GM18951 (cell line): ENCODE measurements around the gene S100A2.

Source experiments
- POLR2A ChIP-seq: IDR thresholded peaks from 4 replicates; pipeline ENCODE4 v1.6.1; 2011; ENCODE audit warnings: mild to moderate bottlenecking; ENCODE audit not compliant: insufficient read length, insufficient read depth; ENCODE audit errors: extremely low read depth
- in situ Hi-C: fragments of 300-500 bp; cut with MboI; formaldehyde crosslinking; loops from one replicate; pipeline ENCODE4 v1.12.0; 2022; ENCODE audit warnings: low sequenced_read_pairs, mixed read lengths, inconsistent platforms; ENCODE audit not compliant: unreplicated experiment

S100A2 gene

DNA sequence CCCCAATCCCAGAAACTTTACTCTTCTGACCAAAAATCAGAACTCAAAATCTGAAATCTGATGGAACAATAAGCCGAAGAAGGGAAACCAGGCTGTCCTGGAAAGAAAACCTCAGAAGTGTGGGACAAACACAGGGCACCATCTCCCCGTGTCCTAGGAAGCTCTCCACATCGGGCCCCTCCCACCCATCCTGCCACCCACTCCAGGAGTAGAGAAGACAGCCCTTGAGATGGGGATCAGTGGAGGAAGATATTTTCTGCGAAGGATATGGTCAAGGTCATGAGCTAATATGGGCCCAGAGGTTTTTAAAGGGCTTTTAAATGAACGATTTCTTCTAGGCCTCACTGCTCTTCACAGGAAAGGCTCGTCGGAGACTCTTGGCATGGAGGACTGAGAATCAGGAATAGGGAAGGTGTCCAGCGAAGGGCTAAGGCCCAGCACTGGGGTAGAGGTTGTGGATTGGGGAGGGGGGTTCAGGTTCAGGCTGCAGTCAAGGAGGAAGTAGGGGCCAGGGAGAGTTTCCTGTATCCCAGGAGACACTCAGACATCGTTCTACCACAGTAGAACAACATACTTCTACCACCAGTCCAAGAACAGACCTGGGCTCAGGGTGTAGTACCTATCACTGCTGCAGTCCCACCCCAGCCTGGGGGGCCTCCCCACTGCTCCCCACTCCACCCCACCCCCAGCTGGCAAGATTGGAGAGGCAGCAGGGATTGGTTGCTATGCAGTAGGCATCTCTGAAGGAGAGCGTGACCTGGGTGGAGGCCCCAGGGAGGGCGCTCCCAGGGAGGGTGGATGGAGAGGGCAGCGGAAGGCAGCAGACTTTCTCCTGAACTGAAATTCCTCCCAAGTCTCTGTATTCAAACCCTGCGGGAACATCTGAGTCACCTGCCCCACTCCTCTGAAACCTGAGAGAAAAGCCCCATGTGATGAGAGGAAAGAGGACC lies 23.7 kb downstream of the S100A2 start:
- no peak for TF ChIP-seq POLR2A
- in situ Hi-C loops, result no loop called here

- in situ Hi-C loops, result no loop called here
- TF ChIP-seq POLR2A, result no peak
Observed at GRCh38 chr1:153540394-153541361, 25.0 kb downstream of the S100A2 start, which contains the start of gene S100A5. Gene S100A5 (minus strand): TSS chr1:153540934. CDS start chr1:153540191, 743 bp downstream.

- in situ Hi-C loops, result no loop called here
- no peak for TF ChIP-seq POLR2A
Observed at GRCh38 chr1:153539395-153540093, 26.1 kb downstream of the S100A2 start.

DNA sequence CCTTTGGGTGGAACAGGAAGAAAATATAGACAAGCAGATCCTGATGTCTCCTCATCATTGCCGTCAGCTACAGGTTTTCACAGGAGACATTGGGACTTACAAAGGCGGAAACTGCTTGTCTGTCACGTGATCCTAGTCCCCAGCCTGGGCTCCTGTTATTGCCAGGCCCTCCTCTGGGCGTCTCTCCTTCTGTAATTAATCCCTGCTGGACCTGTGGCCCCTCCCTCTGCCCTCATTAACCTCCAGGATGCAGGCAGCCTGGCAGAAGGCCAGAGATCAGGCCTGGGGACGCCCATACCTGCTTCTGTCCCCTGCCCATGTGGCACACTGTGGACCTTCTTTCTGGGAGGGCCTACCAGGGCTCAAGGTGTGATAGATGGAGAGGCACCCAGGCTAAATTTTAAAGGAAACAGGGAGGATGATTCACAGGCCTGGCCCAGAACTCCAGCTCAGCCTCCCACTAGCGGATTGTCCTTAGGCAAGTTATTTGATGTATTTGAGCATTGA lies 27.3 kb downstream of the S100A2 start:
- in situ Hi-C loops, result no loop called here

DNA sequence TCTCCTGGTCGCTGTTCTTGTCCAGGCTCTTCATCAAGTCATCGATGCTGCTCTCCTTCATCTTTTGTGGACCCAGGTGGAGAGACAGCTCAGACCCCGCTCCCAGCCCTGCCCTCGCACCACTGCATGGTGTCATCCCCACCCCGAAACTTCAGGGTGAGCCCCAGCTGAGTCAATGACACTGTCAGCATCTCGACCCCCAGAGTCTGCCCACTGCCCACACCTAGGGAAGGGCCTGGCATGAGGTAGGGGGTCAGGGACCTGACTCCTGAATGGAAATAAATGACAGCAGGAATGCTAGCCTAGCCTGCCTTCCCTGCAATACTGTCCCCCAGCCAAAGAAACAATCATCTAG lies 28.3 kb downstream of the S100A2 start:
- TF ChIP-seq POLR2A, result no peak
- in situ Hi-C loops, result no loop called here

More for the DNA sequence above, 27.3 kb downstream of the S100A2 start:
- TF ChIP-seq POLR2A, result no peak

DNA sequence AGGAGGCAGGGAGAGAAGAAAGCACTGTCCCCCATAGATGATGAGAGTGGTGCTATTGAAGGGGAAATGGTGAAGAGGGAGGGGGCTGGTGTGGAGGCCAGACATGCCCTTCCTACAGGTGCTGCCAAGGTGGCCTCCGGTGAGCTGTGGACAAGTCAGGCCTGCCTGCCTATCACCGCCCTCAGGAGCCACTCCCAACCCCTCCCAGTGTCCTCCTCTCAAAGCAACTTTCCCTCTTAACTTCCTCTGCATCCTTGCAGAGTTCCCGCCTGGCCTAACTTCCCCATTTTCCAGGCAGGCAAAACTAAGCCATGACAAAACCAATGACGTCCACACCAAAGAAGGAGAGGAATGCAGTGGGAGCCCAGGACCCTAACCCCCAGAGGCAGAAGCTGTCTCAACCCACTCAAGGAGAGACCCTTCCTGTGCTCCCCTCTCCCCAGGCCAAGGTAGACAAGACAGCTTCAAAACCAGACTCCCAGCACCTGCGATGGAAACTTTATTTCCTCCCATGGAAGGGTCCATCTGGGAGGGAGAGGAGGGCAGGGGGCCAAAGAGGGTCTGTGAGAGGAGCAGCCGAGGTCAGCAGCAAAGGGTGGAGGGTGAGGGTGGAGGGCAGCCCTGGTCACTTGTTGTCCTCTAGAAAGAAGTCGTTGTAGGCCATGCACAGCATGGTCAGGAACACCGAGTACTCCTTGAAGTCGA lies 28.8 kb downstream of the S100A2 start:
- TF ChIP-seq POLR2A, result no peak
- in situ Hi-C loops, result no loop called here

DNA sequence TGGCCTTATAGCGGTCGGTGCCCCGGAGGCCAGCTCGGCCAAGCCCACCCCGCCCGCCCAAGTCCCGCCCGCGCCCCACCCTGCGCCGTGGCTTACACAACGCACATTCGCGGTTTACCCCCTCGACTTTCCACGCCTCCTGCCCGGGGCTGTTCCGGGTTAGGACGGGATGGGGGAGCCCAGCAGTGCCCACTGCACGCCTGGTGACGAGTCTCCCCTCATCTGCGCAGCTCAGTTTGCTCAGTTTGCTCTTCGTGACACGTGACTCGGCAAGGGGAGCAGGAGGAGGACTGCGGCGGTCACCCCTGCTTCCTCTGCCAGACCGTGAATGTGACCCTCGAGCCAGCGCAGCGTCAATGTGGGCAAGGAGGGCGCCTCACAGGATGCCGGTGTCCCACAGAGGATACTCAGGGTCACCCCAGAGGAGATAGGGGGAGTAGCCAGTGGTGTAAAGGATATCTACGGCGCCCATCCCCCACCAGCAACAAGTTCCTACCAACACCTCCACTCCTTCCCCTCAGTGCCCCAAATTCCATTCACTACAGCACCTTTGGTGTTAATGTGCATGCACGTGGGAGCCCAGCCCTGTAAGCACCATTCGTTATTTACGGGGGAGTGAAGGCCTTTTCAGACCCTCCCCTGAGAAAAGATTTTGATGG lies 29.5 kb downstream of the S100A2 start:
- peak; percentile 33 for TF ChIP-seq POLR2A
- in situ Hi-C loops, result no loop called here

DNA sequence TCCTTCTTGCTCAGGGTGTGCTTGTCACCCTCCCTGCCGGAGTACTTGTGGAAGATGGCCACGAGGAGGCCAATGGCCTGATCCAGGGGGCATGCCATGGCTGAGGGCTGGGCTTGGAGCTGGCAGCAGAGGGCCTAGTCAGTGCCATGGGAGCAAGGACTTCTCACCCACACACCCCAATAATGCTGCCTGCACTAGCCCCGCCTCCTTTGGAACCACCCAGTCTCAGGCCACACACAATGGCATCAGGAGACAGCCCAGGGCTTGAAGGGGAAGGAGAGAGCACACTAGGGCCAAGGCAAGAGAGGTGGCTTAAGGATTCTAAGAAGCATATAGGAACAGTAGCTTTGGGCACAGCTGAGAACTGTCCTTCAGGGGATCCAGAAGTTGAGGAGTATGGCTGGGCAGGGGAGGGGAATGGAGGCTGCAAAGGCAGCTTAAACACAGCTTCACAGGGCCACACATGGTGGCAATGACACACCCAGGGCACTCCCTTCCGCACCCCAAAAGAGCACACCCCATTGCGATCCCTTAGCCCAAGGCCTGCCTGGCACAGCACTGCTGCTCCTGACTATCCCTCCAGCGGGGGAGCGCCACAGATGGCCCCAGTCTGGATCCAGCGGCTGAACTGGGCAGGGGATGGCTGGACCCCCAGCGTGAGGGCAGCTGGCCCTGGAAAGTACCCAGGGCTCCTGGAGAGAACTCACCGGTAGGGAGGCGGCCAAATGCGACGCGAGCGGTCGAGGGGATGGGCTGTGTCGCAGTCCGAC lies 30.2 kb downstream of the S100A2 start, which contains the start of gene S100A6:
Gene S100A6 (minus strand): TSS at position 750 of the 770 bp plus-strand sequence. CDS start 652 bp downstream, at position 98.
- in situ Hi-C loops, result no loop called here
- peak; percentile 27 for TF ChIP-seq POLR2A

- in situ Hi-C loops, result no loop called here
- TF ChIP-seq POLR2A, result no peak
Observed at GRCh38 chr1:153534925-153535241, 30.8 kb downstream of the S100A2 start.

- in situ Hi-C loops, result no loop called here
- TF ChIP-seq POLR2A, result no peak
Observed at GRCh38 chr1:153534226-153534924, 31.3 kb downstream of the S100A2 start.
